NCI-H748 (cell line): ENCODE measurements around the gene FRAT1.

Experiments
- DNase-seq: peaks from one replicate; lab custom pipeline; 2025; ENCODE audit not compliant: unreplicated experiment; lab: John Stamatoyannopoulos, UW

The FRAT1 gene

DNA sequence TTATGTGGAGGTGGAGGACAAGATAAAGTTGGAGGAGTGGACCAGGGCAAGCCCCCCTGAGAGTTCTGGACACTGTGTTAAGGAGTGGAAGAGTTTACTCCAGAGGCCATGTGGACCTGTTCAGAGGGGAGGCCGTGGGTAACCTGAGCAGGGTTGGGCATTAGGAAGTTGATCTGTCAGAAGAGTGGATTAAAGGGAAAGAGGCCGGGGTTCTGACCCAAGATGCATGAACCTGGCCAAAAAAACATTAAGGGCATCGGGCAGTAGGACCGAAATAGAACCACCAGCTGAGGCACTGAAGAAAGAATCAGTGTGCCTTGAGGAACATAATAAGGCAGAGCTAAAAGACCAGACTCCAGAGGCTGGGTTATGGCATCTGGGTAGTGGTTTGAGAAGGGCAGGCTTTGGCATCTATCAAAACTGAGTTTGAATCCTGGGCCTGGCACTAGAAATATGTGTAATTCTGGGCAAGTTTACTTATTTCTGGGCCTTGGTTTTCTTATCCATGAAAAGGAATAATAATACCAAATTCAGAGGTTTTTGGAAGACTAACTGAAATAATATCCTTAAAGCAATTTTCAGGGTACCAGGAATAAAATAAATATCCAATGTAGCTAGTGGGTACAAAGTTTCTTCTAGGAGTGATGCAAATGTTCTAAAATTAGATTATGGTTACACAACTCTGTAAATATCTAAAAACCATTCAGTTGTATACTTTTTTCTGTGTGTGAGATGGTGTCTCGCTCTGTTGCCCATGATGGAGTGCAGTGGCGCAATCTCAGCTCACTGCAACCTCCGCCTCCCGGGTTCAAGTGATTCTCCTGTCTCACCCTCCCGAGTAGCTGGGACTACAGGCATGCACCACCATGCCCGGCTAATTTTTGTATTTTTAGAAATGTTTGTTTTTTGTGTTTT, 10.9 kb upstream of the FRAT1 start:
- no peak for DNase-seq

DNA sequence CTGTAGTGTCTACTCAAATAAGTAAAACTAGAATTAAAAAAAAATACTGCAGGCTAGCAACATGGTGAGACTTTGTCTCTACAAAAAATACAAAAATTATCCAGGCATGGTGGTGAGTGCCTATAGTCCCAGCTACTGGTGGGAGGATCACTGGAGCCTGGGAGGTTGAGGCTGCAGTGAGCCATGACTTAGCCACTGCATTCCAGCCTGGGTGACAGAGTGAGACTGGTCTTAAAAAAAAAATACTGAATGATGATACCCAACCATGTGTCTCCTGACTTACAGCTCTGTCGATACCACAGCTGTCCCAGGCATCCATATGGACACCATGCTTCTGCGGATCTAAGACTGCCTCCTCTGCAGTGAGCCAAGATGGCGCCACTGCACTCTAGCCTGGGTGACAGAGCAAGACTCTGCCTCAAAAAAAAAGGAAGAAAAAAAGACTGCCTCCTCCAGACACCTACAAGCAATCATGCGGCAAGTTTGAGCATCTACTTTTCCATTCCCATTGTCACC, 7.9 kb upstream of the FRAT1 start:
- no peak for DNase-seq

DNA sequence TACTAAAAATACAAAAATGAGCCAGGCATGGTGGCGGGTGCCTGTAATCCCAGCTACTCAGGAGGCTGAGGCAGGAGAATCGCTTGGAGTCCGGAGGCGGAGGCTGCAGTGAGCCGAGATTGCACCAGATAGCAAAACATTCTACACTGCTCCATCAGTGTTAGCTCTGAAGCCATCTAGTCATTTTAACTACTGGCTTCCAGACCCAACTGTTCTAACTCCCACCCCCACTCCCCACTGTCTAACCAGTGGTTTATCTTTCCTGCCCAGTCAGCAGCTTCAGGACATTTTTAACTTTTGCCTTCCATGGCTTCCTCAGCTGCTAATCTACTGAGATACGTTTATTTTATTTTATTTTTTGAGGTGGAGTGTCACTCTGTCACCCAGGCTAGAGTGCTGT, 6.2 kb upstream of the FRAT1 start:
- no peak for DNase-seq

DNA sequence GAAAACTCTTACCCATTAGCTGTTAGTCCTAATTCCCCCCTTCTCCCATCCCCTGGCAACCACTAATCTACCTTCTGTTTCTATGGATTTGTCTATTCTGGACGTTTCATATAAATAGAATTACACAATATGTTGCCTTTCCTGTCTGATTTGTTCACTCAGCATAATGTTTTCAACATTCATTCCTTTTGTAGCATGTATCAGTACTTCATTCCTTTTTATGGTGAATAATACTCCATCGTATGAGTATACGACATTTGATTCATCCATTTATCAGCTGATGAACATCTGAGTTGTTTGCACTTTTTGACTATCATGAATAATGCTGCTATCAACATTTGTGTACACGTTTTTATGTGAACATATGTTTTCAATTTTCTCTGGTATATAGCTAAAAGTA, 4.4 kb upstream of the FRAT1 start:
- DNase-seq, result no peak

DNA sequence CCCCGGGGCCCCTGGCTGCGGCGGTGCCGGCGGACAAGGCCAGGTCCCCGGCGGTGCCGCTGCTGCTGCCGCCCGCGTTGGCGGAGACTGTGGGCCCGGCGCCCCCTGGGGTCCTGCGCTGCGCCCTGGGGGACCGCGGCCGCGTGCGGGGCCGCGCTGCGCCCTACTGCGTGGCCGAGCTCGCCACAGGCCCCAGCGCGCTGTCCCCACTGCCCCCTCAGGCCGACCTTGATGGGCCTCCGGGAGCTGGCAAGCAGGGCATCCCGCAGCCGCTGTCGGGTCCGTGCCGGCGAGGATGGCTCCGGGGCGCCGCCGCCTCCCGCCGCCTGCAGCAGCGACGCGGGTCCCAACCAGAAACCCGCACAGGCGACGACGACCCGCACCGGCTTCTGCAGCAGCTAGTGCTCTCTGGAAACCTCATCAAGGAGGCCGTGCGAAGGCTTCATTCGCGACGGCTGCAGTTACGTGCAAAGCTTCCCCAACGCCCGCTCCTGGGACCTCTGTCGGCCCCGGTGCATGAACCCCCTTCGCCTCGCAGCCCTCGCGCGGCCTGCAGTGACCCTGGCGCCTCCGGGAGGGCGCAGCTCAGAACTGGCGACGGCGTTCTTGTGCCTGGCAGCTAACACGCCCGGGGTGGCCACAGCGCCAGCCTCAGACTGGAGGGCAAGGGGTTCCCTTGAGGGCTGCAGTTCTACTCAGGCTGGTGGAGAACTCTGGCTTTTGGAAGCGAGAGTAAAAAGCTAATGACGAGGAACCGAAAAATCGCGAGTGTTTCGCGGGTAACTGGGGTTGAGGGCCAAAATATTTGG, 804 bp downstream of the FRAT1 start:
- peak; percentile 42 for DNase-seq

DNA sequence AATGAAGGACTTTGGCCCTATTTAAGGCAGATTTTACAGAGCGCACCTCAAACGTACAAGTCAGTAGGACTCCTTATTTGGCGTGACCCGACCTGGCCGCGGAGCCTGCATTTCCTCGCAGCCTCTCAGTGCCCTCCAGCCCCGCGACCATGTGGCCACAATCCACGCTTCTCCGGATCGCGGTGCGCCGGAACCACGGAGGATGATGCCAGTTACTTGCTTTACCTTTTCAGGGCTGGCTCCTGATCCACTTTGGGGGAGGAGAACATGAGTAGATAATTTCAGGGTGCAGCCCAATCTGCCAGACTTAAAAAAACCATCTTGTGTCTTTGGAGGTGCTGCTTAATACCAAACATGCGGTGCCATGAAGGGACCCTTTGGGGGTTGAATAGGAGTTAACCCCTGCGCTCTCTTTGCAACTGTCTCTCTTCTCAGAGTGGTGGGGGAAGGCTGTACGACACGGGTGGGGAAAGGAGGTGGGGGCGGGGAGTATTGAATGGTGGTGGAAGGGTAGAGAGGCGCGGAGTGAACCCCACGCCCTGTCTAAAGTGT, 1.5 kb downstream of the FRAT1 start:
- DNase-seq, result no peak

DNA sequence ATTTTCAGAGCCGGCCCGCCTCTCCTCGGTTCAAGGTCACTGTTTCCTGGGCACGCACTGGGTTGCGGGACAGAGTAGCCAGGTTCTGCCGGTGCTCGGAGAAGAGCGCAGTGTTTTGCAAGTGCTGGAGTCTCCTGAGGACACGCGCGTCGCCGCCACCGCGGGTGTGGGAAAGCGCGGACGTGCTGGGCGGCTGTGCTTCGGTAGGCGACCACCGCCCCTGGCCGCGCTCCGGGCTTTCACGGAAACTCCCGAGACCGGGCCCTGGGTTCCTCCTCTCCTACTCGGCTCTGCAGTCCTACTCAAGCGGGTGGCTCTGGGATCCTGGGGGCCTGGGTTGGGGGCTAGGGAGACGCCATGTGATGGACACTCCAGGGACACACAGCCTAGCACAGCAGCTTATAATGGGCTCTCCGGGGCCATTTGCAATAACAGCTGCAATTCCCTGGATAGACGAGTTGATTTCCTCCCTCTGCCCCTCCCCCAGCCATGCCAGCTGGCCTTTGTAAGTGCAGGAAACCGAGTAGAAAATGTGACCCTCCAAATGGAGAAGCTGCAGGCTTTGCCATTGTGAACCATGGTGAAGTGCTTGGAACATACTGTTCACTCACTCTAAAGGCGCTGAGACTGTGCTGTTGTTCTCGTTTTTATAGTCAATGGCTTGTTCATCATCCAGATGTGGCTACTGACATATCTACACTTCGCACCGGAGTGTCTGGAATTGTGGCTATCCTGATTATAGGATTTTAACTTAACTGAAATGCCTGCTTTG, 2.1 kb downstream of the FRAT1 start:
- DNase-seq, result peak; percentile 14

DNA sequence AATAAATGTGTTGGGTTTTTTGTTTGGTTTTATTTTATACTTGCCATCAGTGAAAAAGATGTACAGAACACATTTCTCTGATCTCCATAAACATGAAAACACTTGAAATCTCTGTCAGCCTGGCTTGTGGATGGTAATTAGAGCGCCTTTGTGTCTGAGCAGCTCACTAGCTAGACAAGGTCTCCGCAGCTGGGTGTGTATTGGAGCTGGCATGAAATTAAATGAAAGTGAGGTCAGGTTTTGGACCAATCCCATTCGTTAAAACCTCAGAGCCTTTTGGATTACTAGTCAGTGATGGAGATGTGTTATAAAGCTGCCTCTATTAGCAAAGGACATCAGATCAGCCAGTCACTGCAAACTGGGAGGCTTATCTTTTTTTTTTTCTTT, 2.7 kb downstream of the FRAT1 start:
- DNase-seq, result peak; percentile 36

DNA sequence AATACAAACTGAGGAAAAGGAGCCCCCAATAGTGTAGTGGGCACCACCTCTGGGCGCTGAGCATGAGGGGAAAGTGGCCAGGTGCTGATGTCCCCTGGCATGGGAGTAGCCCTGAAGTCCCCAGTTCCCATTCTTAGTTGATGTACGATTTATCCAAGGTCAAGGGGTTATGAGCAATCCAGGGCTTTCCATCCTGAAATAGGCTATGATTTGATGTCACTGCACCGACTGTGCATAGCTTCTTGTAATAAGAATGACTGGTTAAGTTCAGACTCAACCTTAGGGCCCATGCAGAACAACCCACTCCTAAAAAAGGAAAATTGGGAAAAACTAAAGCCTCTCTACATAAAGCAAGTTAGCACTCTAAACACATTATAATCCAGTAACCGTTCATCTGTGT, 4.4 kb downstream of the FRAT1 start:
- no peak for DNase-seq

DNA sequence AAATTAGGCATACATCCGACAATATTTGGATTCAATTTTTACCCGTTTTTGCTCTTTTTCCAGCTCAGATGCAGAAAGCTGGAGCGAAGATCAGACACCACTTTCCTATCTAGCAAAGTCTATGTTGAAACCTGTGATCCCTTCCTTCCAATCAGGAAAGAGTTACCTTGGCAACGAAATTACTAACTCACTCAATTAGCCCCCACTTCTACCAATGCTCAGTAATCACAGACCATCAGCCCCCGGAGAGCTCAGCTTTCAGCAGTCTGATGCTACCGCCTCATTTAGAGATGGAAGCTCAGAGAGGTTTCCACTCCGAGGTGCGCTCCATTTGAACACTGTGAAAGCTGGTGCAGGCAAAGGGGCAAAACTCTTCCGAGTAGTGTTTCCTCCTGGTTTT, 6.7 kb downstream of the FRAT1 start:
- DNase-seq, result peak; percentile 46

DNA sequence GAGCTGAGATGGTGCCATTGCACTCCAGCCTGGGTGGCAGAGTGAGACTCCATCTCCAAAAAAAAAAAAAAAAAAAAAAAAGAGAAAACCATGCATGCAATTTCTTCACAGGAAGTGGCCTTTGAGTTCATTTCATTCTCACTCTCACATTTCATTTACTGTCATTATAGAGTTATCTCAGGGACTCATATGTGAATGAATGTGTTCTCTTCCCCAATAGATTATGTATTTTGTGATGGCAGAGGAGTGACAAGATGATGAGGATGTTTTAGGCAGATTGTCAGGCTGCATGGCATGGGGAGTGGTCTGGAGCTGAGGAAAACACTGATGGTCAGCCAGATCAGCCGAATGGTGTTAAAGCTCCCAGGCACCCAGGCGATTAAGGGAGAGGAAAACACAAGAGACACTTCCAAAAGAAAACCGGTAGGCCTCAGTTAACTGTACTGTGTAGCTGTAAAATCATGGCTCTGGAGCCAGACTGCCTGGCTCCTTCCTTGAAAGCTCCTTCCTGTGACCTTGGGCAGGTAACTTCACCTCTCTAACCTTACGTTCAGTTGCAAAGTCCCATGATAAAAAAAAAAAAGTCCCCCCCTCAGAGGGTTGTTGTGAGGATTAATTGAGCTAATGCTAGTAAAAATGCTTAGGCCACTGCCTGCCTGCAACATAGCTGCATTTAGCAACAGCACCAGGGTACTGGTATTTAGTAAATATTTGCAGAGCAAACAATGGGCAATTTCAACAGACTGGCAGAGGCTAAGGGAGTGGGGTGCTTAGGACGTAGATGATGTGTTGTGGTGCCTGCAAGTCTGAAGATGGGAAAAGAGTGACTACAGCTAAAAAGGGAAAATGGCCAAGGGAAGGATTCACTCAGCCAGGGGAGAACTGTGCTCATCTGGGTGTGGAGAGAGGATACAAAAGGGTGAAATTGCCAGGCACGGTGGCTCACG, 8.6 kb downstream of the FRAT1 start:
- DNase-seq, result peak; percentile 88

DNA sequence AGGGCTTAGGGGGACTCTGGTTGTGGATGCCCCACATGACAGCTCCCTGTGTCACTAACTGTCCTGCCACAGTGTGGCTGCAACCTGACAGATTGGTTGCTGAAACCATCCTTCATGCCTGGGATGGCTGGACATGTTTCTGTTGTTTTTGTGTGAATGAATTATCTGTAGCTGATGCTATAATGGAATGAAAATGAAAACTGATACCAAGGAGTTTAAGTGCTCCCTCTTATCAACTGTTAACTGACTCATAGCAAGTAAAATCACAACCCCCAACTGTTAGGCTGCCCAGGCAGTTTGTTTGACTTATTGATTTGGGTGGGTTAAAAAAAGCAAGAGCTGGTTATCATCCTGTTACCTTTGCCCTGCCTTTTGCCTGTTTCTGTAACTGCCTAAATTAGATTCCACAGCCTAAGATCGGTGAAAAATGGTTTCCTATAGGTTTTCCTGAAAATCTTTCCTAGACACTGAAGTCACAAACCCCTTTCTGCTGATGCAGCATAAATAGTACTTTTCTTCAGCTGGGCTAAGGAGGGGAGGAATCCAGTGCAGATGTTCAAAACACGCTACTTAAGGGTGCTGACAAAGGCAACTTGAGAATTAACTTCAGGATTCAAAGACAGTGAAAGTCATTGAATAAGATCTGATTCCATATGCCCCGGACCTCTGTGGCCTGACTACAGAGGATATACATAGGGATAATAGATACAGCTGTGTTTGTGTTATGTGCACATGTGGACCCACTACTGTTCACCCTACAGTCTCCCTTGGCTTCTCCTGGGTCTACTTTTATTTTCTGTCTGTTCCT, 9.8 kb downstream of the FRAT1 start:
- peak; percentile 21 for DNase-seq

DNA sequence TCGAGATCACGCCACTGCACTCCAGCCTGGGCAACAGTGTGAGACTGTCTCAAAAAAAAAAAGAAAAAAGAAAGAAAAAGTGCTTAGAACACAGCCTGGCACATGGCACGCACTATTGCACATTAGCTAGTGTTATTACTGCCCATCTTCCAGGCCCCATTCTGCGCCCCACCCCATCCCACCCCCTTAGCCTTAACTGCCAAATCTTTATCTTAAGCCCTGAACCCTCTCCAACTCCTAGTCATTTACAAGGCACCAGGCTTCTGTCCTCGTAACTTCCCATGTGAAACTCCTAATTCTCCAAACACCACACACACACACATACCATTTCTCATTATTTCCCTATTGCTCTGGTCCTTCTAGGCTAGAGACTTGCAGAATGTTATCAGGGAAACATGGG, 10.7 kb downstream of the FRAT1 start:
- no peak for DNase-seq

DNA sequence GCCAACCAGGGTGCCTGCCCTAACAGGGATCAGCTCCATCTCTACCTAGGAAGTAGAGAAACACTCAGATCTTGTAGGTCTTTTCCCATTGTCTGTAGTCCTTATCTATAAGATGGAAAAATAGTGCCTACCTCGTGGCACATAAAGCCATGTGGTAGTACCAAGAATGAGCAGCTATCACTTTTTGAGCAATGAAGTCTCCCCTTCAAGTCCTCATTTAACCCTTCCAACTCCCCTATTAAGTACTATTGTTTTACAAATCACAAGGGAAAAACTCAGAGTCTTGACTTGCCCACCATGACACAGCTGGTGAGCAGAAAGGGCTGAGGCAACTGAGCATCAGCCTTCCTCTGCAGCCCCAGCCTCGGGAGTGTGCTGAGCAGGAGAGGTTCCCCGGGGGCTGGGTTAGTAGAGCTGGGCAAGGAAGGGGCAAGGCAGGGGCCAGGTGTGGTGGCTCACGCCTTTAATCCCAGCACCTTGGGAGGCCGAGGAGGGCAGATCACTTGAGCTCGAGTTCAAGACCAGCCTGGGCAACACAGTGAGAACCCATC, 12.2 kb downstream of the FRAT1 start:
- no peak for DNase-seq

DNA sequence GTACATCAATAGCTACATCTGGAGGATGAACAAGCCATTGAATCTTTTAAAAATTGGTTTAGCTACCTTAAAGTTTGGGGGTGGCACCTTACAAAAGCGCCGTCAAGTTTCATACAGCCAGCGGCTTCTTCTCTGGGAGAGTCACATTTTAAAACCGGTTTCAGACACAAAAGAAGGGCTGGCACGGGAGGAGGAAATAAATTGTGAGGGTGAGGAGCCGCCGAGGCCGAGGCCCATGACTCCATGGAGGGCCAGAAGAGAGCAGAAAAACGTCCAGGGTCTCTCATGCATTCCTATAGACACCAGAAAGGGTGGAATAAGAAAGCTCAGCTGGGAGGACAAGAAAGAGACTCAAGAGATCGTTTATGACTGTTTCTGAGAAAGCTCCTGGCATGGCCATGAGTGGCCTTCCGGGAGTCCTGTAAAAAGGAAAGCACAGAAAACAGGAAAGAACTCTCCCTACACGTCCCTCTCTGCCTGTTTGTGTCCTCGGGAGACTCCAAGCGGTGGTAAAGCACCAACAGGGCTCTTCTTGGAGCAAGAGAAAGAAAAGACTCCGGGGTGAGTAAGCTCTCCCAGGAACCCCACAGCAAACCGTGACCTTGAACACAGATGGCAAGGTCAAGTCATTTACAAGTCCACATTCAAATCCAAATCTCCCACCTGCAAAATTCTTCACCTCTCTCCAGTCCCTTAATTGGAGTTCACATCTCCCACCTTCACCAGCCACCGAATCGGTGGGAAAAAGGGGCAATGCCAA, 13.7 kb downstream of the FRAT1 start:
- DNase-seq, result peak; percentile 27

DNA sequence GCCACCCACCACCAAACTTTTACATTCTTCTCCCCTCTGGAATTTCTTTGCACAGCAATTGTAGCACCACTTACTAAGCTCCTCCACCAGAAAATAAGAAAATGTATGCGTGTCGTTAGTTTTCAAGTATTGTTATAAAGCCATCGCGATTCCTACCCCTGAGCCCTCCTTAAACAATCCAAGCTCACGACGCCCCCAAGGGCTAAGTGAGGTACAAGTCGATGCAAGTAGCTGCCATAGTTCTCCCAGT, 14.2 kb downstream of the FRAT1 start:
- DNase-seq, result peak; percentile 29

DNA sequence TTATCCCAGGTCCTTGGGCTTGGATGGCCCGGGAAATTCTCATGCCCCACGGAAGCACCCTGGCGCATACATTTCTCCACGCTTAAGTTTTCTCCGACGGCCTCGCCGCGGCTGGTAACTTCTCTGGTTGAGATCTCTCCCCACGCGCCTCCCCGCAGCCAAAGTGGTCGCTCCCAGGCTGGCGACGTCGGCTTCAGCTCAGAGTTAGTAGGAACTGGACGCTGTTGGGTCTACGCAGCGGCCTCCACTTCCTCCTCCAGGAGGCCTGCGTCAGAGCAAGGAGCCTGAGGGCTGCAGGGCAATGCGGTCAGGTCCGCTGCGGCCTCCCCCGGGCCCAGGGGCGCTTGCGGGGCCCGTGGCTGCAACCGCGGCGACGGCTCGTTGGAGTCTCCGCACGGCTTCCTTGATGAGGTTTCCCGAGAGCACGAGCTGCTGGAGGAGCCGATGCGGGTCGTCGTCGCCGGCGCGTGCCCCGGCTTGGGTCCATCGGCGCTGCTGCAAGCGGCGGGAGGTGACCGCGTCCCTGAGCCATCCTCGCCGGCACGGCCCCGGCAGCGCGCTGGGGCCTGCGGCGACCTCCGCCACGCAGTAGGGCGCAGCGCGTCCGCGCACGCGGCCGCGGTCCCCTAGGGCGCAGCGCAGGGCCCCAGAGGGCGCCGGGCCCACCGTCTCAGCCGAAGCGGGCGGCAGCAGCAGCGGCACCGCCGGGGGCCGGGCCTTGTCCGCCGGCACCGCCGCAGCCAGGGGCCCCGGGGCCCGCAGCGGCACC, 14.7 kb downstream of the FRAT1 start:
- DNase-seq, result peak; percentile 45
